OCI-LY1 (cell line): ENCODE results near the gene NFIB.

Experiments
- CTCF ChIP-seq: fragments of 200-600 bp; sonication (generic), shearing (Covaris generic); IDR thresholded peaks from 2 replicates; pipeline ENCODE4 v1.5.1; 2017; ENCODE audit warnings: mild to moderate bottlenecking, antibody characterized with exemption, low read length, moderate library complexity, mixed read lengths
- EZH2 ChIP-seq: fragments of 200-600 bp; sonication (generic), shearing (Covaris generic); IDR thresholded peaks from 2 replicates; pipeline ENCODE4 v1.8.0; 2017; ENCODE audit warnings: borderline replicate concordance, mixed run types, mild to moderate bottlenecking, antibody characterized with exemption, low read length, moderate library complexity, mixed read lengths

- TF ChIP-seq CTCF: no peak
- TF ChIP-seq EZH2: no peak
Observed at GRCh38 chr9:14349146-14349446, 35.2 kb upstream of the NFIB start.
